ENCODE results near the gene EXOSC2.

DNA sequence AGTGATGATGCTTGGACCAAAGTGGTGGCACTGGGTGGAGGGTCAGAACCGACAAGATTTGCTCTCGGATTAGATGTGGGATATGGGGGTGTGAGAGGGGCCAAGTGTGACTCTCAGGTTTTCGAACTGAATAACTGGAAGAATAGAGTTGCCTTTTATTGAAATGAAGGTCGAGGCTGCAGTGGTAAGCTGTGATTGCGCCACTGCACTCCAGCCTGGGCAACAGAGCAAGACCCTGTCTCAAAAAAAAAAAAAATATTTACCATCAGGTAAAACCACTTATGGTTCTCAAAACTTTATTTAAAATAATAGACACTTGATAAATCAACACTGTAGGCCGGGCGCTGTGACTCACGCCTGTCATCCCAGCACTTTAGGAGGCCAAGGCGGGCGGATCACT lies 27.2 kb downstream of the EXOSC2 start:
- TF ChIP-seq, protein P1, sequence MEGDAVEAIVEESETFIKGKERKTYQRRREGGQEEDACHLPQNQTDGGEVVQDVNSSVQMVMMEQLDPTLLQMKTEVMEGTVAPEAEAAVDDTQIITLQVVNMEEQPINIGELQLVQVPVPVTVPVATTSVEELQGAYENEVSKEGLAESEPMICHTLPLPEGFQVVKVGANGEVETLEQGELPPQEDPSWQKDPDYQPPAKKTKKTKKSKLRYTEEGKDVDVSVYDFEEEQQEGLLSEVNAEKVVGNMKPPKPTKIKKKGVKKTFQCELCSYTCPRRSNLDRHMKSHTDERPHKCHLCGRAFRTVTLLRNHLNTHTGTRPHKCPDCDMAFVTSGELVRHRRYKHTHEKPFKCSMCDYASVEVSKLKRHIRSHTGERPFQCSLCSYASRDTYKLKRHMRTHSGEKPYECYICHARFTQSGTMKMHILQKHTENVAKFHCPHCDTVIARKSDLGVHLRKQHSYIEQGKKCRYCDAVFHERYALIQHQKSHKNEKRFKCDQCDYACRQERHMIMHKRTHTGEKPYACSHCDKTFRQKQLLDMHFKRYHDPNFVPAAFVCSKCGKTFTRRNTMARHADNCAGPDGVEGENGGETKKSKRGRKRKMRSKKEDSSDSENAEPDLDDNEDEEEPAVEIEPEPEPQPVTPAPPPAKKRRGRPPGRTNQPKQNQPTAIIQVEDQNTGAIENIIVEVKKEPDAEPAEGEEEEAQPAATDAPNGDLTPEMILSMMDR (conservative IDR thresholded peaks at IDR 0.05; ENCODE audit: low read length) = no peak
- TF ChIP-seq EZH2phosphoT487 (IDR thresholded peaks at IDR 0.05; ENCODE audit: borderline replicate concordance, low read depth, low read length) = no peak

Measured in OCI-LY7 (cell line).